Skeletal muscle tissue (tissue), 4 donors: ENCODE data around the gene IL27RA. TPM values are rescaled to one million over a fixed set of nuclear protein-coding genes. Genes with fewer than 3 reads are reported as not detected.

ENCODE experiments used
- H3K27ac ChIP-seq: one replicate; pipeline ENCODE4 v1.7.0; 2013; ENCODE audit warnings: mild to moderate bottlenecking, low read depth, low read length, inconsistent platforms
- H3K27me3 ChIP-seq, 3 donors: one replicate each; pipeline ENCODE4 v1.7.0; 2013; ENCODE audit warnings: low read length in 3 of 3; ENCODE audit not compliant: control insufficient read depth in 3 of 3, insufficient read depth in 3 of 3
- H3K36me3 ChIP-seq, 3 donors: one replicate each; pipeline ENCODE4 v1.7.0; 2013; ENCODE audit warnings: low read length in 3 of 3; ENCODE audit not compliant: control insufficient read depth in 3 of 3, insufficient read depth in 3 of 3
- H3K4me1 ChIP-seq, 3 donors: one replicate each; pipeline ENCODE4 v1.7.0; 2013; ENCODE audit warnings: low read length in 3 of 3, mild to moderate bottlenecking in 3 of 3; ENCODE audit not compliant: control insufficient read depth in 3 of 3, insufficient read depth in 3 of 3
- H3K4me3 ChIP-seq, 3 donors: one replicate each; pipeline ENCODE4 v1.7.0; 2013; ENCODE audit warnings: low read length in 3 of 3
- H3K9ac ChIP-seq, 3 donors: one replicate each; pipeline ENCODE4 v1.7.0; 2013; ENCODE audit warnings: low read length in 3 of 3, mild to moderate bottlenecking in 3 of 3, moderate library complexity in 2 of 3, low read depth in 1 of 3
- H3K9me3 ChIP-seq, 3 donors: one replicate each; pipeline ENCODE4 v1.7.0; 2013; ENCODE audit warnings: low read length in 3 of 3; ENCODE audit not compliant: control insufficient read depth in 3 of 3
- total RNA-seq: library from RNA; depleted of rRNA; stranded (reverse); fragments of >200 nt; gene quantifications from one replicate; pipeline ENCODE4 v1.2.3, GENCODE V29; 2014
- donor health status: Osteomylitis.

The IL27RA gene
- total RNA-seq, 1 donor from 2014 or later = 2.6 TPM

DNA sequence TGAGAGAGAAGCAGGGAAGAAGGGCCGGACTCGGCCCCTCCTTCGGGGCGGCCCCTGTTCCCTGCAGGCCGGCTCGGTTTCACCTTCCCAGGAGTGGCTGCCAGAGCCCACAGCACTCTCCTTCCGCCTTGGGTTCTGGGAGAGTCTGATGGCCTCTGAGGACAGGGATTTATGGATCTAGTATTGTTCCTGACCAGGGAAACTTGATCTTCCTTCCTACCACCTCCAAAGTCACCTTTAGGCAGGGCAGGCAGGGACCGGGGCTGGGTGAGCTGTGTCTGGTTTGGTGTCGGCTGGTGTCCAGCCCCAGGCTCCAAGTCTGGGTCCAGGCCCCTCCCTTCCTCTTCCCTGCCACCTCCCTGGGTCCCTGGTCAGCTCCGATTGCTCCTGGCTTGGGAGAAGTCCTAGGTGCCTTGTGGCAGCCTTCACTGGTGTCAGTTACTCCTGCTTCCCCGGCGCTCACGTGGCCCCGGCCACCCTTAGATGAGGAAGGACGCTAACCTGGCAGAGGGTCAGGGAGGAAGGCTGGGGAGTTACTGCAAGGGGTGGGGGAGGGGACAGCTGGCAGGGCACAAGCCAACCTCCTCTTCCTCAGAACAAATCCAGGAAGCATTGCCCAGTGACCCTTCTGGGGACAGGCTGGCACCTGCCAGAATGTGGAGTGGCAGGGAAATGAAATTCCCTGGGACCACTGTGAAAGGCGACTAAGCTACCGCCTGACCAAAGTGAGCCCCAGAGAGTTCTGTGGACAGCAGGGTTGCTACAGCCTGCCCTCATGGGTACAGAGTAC, 44.3 kb upstream of the IL27RA start:
- Histone ChIP-seq H3K27me3 (no peaks in the 10 kb centered on the region), H3K9ac (peak overlapping the region; percentile 73 to 80 (median 77)), H3K4me1 (peaks cover 34 to 49% (median 44%) of the 10 kb centered on the region in 3 donors), H3K9me3 (no peaks in the 10 kb centered on the region), H3K4me3 (peak overlapping the region; percentile 38 to 60 (median 56)), H3K27ac (peak overlapping the region; percentile 94), H3K36me3 (peaks cover 4 to 9% (median 6%) of the 10 kb centered on the region in 3 donors)

GRCh38 chr19:13989487-13989886, 42.1 kb upstream of the IL27RA start:
- Histone ChIP-seq H3K9me3 (no peaks in the 10 kb centered on the region), H3K36me3 (peaks cover 5 to 10% (median 6%) of the 10 kb centered on the region in 3 donors), H3K9ac (peak overlapping the region in 1 of 3 donors; percentile 57), H3K27ac (no peak overlapping the region), H3K4me3 (peak overlapping the region in 1 of 3 donors; percentile 22), H3K4me1 (peaks cover 34 to 50% (median 47%) of the 10 kb centered on the region in 3 donors), H3K27me3 (no peaks in the 10 kb centered on the region)

DNA sequence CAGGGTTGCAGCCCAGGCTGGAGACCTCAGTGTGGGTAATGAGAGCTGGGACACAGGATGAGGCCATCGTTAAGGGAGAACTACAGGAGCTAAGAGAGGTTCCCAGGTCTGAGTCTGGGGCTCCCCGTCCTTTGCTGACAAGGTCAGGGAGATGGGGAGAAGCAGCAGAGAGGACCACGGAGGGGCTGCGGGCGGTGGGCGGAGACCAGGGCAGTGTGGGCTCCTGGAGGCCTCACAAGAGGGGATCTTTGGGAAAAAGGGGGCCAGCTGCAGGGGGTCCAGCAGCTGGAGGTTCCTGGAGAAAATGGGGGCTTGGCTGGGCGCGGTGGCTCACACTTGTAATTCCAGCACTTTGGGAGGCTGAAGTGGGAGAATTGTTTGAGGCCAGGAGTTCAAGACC, 41.5 kb upstream of the IL27RA start:
- H3K4me3 ChIP-seq = peak overlapping the region in 1 of 3 donors; percentile 22
- H3K4me1 ChIP-seq = peaks cover 36 to 53% (median 50%) of the 10 kb centered on the region in 3 donors

GRCh38 chr19:13992025-13992424, 39.5 kb upstream of the IL27RA start:
- no peak overlapping the region for H3K9ac ChIP-seq
- H3K36me3 ChIP-seq = peaks cover 5 to 10% (median 6%) of the 10 kb centered on the region in 3 donors

More for the DNA sequence above, 41.5 kb upstream of the IL27RA start:
- Histone ChIP-seq H3K9ac (peak overlapping the region in 1 of 3 donors; percentile 57), H3K36me3 (peaks cover 5 to 10% (median 6%) of the 10 kb centered on the region in 3 donors), H3K9me3 (no peaks in the 10 kb centered on the region), H3K27ac (no peak overlapping the region), H3K27me3 (no peaks in the 10 kb centered on the region)

DNA sequence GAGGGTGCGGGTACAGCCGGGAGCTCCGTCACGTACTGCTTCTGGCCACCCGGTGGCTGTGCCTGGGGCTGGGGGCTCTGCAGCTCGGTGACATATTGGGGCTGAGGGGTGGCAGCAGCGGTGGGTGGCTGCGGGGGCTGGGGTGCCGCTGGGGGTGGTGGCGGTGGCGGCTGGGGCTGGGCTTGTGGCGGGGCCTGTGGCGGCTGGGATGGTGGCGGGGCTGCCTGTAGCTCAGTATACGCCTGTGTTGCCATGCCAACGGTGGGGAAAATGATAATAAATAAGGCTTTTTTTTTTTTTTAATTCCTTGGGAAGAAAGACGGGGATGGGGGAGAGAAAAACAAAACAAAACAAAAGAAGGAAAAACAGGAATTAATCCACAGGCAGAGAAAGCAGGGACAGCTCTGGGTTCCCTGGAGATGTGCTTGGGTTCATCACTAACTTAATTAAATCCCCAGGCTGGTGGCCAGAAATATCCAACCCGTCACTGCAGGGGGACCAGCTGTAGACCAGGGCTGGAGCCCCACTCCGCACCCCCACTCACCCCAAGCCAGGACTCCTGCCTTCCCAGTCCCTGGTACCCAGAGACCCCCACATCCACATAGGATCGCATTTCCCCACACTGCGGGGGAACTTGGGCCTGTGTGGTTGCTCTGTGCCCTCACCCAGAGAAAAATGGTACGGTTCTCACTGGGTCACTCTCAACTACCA, 37.8 kb upstream of the IL27RA start:
- Histone ChIP-seq H3K36me3 (peaks cover 6 to 13% (median 8%) of the 10 kb centered on the region in 3 donors), H3K9ac (peak overlapping the region in 1 of 3 donors; percentile 45), H3K4me3 (no peak overlapping the region), H3K27ac (no peak overlapping the region), H3K4me1 (peaks cover 12 to 36% (median 21%) of the 10 kb centered on the region in 3 donors), H3K9me3 (no peaks in the 10 kb centered on the region), H3K27me3 (no peaks in the 10 kb centered on the region)

More at GRCh38 chr19:13992025-13992424, 39.5 kb upstream of the IL27RA start:
- no peak overlapping the region for H3K4me3 ChIP-seq
- peaks cover 28 to 46% (median 36%) of the 10 kb centered on the region in 3 donors for H3K4me1 ChIP-seq
- no peaks in the 10 kb centered on the region for H3K27me3 ChIP-seq
- no peak overlapping the region for H3K27ac ChIP-seq
- H3K9me3 ChIP-seq = no peaks in the 10 kb centered on the region

- H3K27ac ChIP-seq = peak overlapping the region; percentile 69
- no peaks in the 10 kb centered on the region for H3K27me3 ChIP-seq
- peaks cover 12 to 22% (median 13%) of the 10 kb centered on the region in 3 donors for H3K4me1 ChIP-seq
- peaks cover 6 to 13% (median 8%) of the 10 kb centered on the region in 3 donors for H3K36me3 ChIP-seq
- H3K9ac ChIP-seq = peak overlapping the region; percentile 12 to 75 (median 32)
- H3K4me3 ChIP-seq = peak overlapping the region in 1 of 3 donors; percentile 29
- H3K9me3 ChIP-seq = peaks cover 0 to 2% (median 0%) of the 10 kb centered on the region in 3 donors
These were observed 36.4 kb upstream of the IL27RA start for GRCh38 chr19:13995017-13995728.

DNA sequence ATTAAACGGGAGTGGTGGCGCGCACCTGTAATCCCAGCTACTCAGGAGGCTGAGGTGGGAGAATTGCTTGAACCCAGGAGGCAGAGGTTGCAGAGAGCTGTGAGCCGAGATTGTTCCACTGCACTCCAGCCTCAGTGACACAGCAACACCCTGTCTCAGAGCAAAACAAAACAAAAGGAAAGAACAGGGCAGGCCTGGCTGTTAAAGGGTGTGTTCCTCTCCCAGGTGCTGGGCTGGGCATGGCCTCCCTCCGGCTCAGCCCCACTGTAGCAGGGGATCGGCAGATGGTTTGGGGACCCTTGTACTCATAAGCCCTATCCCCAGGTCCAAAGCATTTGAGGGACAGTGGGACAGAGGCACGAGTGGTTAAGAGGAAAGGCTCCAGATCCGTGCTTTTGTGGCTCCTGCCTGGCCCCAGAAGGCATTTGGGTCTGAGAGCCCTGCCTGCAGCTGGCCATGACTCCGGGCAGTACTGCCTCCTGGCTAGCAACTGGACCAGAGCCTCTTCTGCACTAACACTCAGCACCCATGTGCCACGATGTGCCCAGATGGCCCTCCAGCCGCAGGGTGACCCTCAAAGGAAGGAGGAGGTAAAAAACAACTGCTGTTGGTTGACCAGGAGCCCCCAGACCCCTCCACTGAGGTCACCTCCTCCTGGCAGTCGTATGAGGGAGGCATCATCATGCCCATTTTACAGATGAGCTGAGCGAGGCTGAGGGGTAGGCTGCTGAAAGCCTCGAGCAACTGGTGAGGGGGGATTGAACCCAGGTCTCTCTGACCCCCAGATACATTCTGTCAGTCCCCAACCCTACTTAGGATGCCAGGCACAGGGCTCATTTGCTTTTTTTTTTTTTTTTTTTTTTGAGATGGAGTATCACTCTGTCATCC, 35.4 kb upstream of the IL27RA start:
- Histone ChIP-seq H3K4me1 (peaks cover 15 to 27% (median 18%) of the 10 kb centered on the region in 3 donors), H3K4me3 (no peak overlapping the region), H3K9me3 (peaks cover 0 to 2% (median 0%) of the 10 kb centered on the region in 3 donors), H3K9ac (peak overlapping the region in 1 of 3 donors; percentile 75), H3K27me3 (no peaks in the 10 kb centered on the region), H3K27ac (no peak overlapping the region), H3K36me3 (peaks cover 6 to 10% (median 8%) of the 10 kb centered on the region in 3 donors)

DNA sequence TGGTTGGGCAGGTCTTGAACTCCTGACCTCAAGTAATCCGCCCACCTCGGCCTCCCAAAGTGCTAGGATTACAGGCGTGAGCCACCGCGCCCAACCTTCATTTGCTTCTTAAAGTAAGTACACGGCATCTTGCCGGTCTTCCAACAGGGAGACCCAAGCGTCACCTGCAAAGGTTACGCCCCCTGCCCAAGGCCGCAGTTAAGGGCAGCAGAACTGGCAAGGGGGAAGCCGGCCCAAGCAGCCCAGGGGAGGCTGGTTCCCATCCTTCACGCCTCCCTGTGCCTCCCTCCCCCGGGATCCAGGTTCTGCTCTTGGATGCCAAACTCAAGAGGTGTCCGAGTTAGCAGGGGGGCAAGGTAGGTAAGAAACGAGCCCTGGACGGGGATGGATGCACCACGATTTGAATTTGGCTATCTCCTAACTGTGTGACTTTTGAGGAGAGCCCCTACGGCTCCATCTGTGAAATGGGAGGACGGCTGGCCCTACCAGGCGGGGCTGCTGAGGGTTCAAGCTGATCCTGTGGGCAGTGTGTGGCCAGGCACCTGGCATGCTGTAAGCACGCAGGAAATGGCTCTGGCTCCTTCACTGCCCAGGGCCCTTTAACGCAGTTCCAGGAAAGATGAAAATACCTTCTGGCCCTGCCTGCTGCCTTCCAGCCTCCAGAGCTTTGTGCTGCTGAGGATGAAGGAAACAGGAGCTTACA, 34.5 kb upstream of the IL27RA start:
- peak overlapping the region in 2 of 3 donors; percentile 24 to 69 for H3K9ac ChIP-seq

More for the DNA sequence above, 34.5 kb upstream of the IL27RA start:
- H3K27me3 ChIP-seq = no peaks in the 10 kb centered on the region
- H3K27ac ChIP-seq = no peak overlapping the region
- peaks cover 5 to 8% (median 6%) of the 10 kb centered on the region in 3 donors for H3K36me3 ChIP-seq
- peaks cover 19 to 34% (median 20%) of the 10 kb centered on the region in 3 donors for H3K4me1 ChIP-seq
- H3K9me3 ChIP-seq = peaks cover 0 to 2% (median 0%) of the 10 kb centered on the region in 3 donors
- H3K4me3 ChIP-seq = no peak overlapping the region
